IMR-90 (cell line): Measurements from ENCODE around the gene DENND5A.

Experiments
- CEBPB ChIP-seq: IDR thresholded peaks from 2 replicates; pipeline ENCODE4 v1.6.1; 2012; ENCODE audit warnings: low read depth, low read length, improper control_type of control experiment
- CHD1 ChIP-seq: IDR thresholded peaks from 2 replicates; pipeline ENCODE4 v1.6.1; 2012; ENCODE audit warnings: low read depth, low read length, improper control_type of control experiment
- MAFK ChIP-seq: IDR thresholded peaks from 2 replicates; pipeline ENCODE4 v1.6.1; 2012; ENCODE audit warnings: low read depth, low read length, improper control_type of control experiment
- MAZ ChIP-seq: IDR thresholded peaks from 2 replicates; pipeline ENCODE4 v1.6.1; 2012; ENCODE audit warnings: low read depth, mild to moderate bottlenecking, low read length, improper control_type of control experiment, moderate library complexity, borderline replicate concordance
- POLR2A ChIP-seq: IDR thresholded peaks from 2 replicates; pipeline ENCODE4 v1.6.1; 2012; ENCODE audit warnings: mild to moderate bottlenecking, low read depth, low read length
- RAD21 ChIP-seq: IDR thresholded peaks from 2 replicates; pipeline ENCODE4 v1.6.1; 2012; ENCODE audit warnings: low read length, improper control_type of control experiment
- RCOR1 ChIP-seq: IDR thresholded peaks from 2 replicates; pipeline ENCODE4 v1.6.1; 2012; ENCODE audit warnings: mild to moderate bottlenecking, low read length, improper control_type of control experiment; ENCODE audit not compliant: insufficient replicate concordance
- RFX5 ChIP-seq: IDR thresholded peaks from 2 replicates; pipeline ENCODE4 v1.8.0; 2012; ENCODE audit warnings: low read depth, mild to moderate bottlenecking, low read length, moderate library complexity
- TF ChIP-seq, protein P1 (sequence below): conservative IDR thresholded peaks from 2 replicates; pipeline ENCODE4 v1.5.1; 2012; ENCODE audit warnings: mild to moderate bottlenecking, low read depth, low read length, improper control_type of control experiment

DNA sequence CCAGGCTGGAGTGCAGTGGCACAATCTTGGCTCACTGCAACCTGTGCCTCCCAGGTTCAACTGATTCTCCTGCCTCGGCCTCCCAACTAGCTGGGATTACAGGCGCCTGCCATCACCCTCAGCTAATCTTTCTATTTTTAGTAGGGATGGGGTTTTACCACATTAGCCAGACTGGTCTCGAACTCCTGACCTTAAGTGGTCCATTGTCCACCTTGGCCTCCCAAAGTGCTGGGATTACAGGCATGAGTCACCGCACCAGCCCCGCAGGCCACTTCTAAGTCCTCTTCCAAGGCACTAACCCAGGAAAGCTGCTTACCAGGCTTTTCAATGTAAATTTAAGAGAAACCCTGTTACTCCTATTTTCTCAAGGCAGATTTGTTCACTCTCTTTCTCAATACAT lies 50.4 kb downstream of the DENND5A start:
- no peak for TF ChIP-seq POLR2A
- TF ChIP-seq RCOR1 = no peak
- TF ChIP-seq, protein P1, sequence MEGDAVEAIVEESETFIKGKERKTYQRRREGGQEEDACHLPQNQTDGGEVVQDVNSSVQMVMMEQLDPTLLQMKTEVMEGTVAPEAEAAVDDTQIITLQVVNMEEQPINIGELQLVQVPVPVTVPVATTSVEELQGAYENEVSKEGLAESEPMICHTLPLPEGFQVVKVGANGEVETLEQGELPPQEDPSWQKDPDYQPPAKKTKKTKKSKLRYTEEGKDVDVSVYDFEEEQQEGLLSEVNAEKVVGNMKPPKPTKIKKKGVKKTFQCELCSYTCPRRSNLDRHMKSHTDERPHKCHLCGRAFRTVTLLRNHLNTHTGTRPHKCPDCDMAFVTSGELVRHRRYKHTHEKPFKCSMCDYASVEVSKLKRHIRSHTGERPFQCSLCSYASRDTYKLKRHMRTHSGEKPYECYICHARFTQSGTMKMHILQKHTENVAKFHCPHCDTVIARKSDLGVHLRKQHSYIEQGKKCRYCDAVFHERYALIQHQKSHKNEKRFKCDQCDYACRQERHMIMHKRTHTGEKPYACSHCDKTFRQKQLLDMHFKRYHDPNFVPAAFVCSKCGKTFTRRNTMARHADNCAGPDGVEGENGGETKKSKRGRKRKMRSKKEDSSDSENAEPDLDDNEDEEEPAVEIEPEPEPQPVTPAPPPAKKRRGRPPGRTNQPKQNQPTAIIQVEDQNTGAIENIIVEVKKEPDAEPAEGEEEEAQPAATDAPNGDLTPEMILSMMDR = no peak
- TF ChIP-seq RFX5 = no peak
- no peak for TF ChIP-seq CEBPB
- TF ChIP-seq MAZ = no peak
- TF ChIP-seq RAD21 = no peak
- no peak for TF ChIP-seq MAFK
- no peak for TF ChIP-seq CHD1
